HCT116 (cell line): ENCODE data around the gene COL26A1.

Source experiments
- CEBPB ChIP-seq: IDR thresholded peaks from 2 replicates; pipeline ENCODE4 v1.6.1; 2012; ENCODE audit warnings: low read depth
- CTCF ChIP-seq, 3 experiments: fragments of 200-600 bp in 1 of 3; sonication (generic) in 1 of 3; IDR thresholded peaks in 2 of 3; conservative IDR thresholded peaks in 1 of 3; 2 replicates each; pipeline ENCODE4 v1.5.1; 2012 to 2017; ENCODE audit warnings: low read depth in 2 of 3, low read length in 2 of 3, antibody characterized with exemption in 1 of 3, borderline replicate concordance in 1 of 3, control low read depth in 1 of 3, mild to moderate bottlenecking in 1 of 3, mixed read lengths in 1 of 3, mixed run types in 1 of 3, moderate library complexity in 1 of 3; ENCODE audit not compliant: insufficient read depth in 1 of 3
- EZH2 ChIP-seq: fragments of 200-600 bp; sonication (generic); IDR thresholded peaks from 2 replicates; pipeline ENCODE4 v1.6.1; 2017; ENCODE audit warnings: antibody characterized with exemption, mixed run types
- EZH2phosphoT487 ChIP-seq: fragments of 200-600 bp; IDR thresholded peaks from 2 replicates; pipeline ENCODE4 v1.6.1; 2018; ENCODE audit warnings: antibody characterized with exemption, borderline replicate concordance
- MAX ChIP-seq: IDR thresholded peaks from 2 replicates; pipeline ENCODE4 v1.6.1; 2012
- POLR2A ChIP-seq: IDR thresholded peaks from 2 replicates; pipeline ENCODE4 v1.7.0; 2011; ENCODE audit warnings: borderline replicate concordance; ENCODE audit not compliant: insufficient read depth, insufficient read length; ENCODE audit errors: extremely low read depth
- RAD21 ChIP-seq: IDR thresholded peaks from 2 replicates; pipeline ENCODE4 v1.6.1; 2012; ENCODE audit warnings: low read depth, mild to moderate bottlenecking
- SIN3A ChIP-seq: IDR thresholded peaks from 2 replicates; pipeline ENCODE4 v1.6.1; 2012; ENCODE audit warnings: low read depth
- SP1 ChIP-seq: IDR thresholded peaks from 2 replicates; pipeline ENCODE4 v1.6.1; 2012; ENCODE audit warnings: low read depth
- TCF7L2 ChIP-seq: IDR thresholded peaks from 2 replicates; pipeline ENCODE4 v1.7.0; 2011; ENCODE audit warnings: borderline replicate concordance, inconsistent platforms; ENCODE audit not compliant: insufficient read depth, insufficient read length; ENCODE audit errors: extremely low read depth
- YY1 ChIP-seq: IDR thresholded peaks from 2 replicates; pipeline ENCODE4 v1.6.1; 2011; ENCODE audit warnings: low read length, low read depth, moderate library complexity, mild to moderate bottlenecking; ENCODE audit not compliant: insufficient replicate concordance; ENCODE audit errors: extremely low read depth
- ZNF274 ChIP-seq: fragments of 200-500 bp; sonication (Bioruptor generic); IDR thresholded peaks from 2 replicates; pipeline ENCODE4 v1.6.1; 2014; ENCODE audit warnings: mild to moderate bottlenecking, low read depth, low read length, inconsistent platforms

GRCh38 chr7:101465131-101465530, 102.5 kb downstream of the COL26A1 start:
- TF ChIP-seq CTCF (IDR thresholded peaks at IDR 0.05 in 2 of 3, conservative IDR thresholded peaks at IDR 0.05 in 1 of 3; ENCODE audit: borderline replicate concordance in 1 of 3, insufficient read depth in 1 of 3, low read depth in 2 of 3, low read length in 2 of 3) (no peak), ZNF274 (no peak), EZH2phosphoT487 (no peak), MAX (no peak), POLR2A (no peak), YY1 (no peak), EZH2 (no peak), SIN3A (no peak), CEBPB (no peak), TCF7L2 (no peak), SP1 (no peak), RAD21 (no peak)
